H1 (cell line): Measurements from ENCODE around the gene CTNND2. TPM values are rescaled to one million over a fixed set of nuclear protein-coding genes. Genes with fewer than 3 reads are reported as not detected.

Experiments used
- CTCF ChIA-PET: fragments of 300-600 bp; sonication (Branson Sonifier 250); formaldehyde crosslinking; loops from one replicate; lab custom pipeline; 2021; ENCODE audit not compliant: partially characterized antibody; lab: Charles Lee
- POLR2A ChIA-PET: fragments of 300-600 bp; sonication (Branson Sonifier 250); formaldehyde crosslinking; loops from one replicate; lab custom pipeline; 2021; ENCODE audit warnings: inconsistent platforms; ENCODE audit not compliant: partially characterized antibody; lab: Charles Lee
- DNase-seq, 2 experiments: peaks; one replicate each; pipeline versions ENCODE4 v3.0.0 to v3.0.0-alpha.2; 2010 to 2022; ENCODE audit warnings: low spot score in 2 of 2, low read depth in 1 of 2, mixed read lengths in 1 of 2
- FAIRE-seq: peaks from 2 replicates; lab custom pipeline; 2011; peaks lifted over from hg19 to GRCh38; lab: Jason Lieb, UNC
- H2AFZ ChIP-seq: 2 replicates; pipeline ENCODE4 v1.8.1; 2012; ENCODE audit warnings: low read length, inconsistent platforms
- H2AK5ac ChIP-seq: 2 replicates; pipeline ENCODE4 v1.6.1; 2013; ENCODE audit warnings: low read depth, low read length
- H2BK120ac ChIP-seq: replicated peaks from 2 replicates; pipeline ENCODE3; 2013; ENCODE audit warnings: low read depth, low read length, inconsistent platforms
- H2BK12ac ChIP-seq: 2 replicates; pipeline ENCODE4 v1.6.1; 2013; ENCODE audit warnings: low read depth, low read length
- H2BK15ac ChIP-seq: 2 replicates; pipeline ENCODE4 v1.6.1; 2013; ENCODE audit warnings: low read length
- H2BK20ac ChIP-seq: 2 replicates; pipeline ENCODE4 v1.6.1; 2013; ENCODE audit warnings: low read length
- H2BK5ac ChIP-seq: 2 replicates; pipeline ENCODE4 v1.6.1; 2013; ENCODE audit warnings: low read depth, low read length
- H3K14ac ChIP-seq: 2 replicates; pipeline ENCODE4 v1.6.1; 2013; ENCODE audit warnings: inconsistent platforms; ENCODE audit not compliant: insufficient read length
- H3K18ac ChIP-seq: 2 replicates; pipeline ENCODE4 v1.6.1; 2013; ENCODE audit warnings: low read length; ENCODE audit errors: extremely low read depth
- H3K23ac ChIP-seq: 2 replicates; pipeline ENCODE4 v1.6.1; 2013; ENCODE audit warnings: inconsistent platforms; ENCODE audit not compliant: insufficient read length
- H3K23me2 ChIP-seq: 2 replicates; pipeline ENCODE4 v1.6.1; 2013; ENCODE audit warnings: low read depth, low read length
- H3K27ac ChIP-seq: 2 replicates; pipeline ENCODE4 v1.6.1; 2011; ENCODE audit warnings: low read depth, low read length, inconsistent platforms
- H3K27me3 ChIP-seq, 4 experiments: replicated peaks in 1 of 4; 1 replicate in 1 of 4; 2 replicates in 3 of 4; pipeline versions ENCODE4 v1.6.1 to v1.8.1; 2011 to 2013; ENCODE audit warnings: low read length in 3 of 4, mild to moderate bottlenecking in 3 of 4, inconsistent platforms in 2 of 4, mixed read lengths in 2 of 4, moderate library complexity in 1 of 4; ENCODE audit not compliant: control insufficient read depth in 3 of 4, insufficient read depth in 3 of 4; ENCODE audit errors: extremely low read depth in 1 of 4
- H3K36me3 ChIP-seq, 4 experiments: 2 replicates each; pipeline versions ENCODE4 v1.6.1 to v1.8.1; 2011 to 2013; ENCODE audit warnings: mild to moderate bottlenecking in 4 of 4, low read length in 3 of 4, moderate library complexity in 2 of 4, control low read depth in 1 of 4, inconsistent platforms in 1 of 4; ENCODE audit not compliant: insufficient read depth in 4 of 4, control insufficient read depth in 2 of 4
- H3K4ac ChIP-seq: replicated peaks from 2 replicates; pipeline ENCODE3; 2013; ENCODE audit warnings: low read length, low read depth, mixed read lengths, inconsistent platforms; ENCODE audit not compliant: insufficient read length
- H3K4me1 ChIP-seq, 4 experiments: replicated peaks in 1 of 4; 1 replicate in 1 of 4; 2 replicates in 3 of 4; pipeline versions ENCODE4 v1.6.1 to v1.8.1; 2011 to 2013; ENCODE audit warnings: low read length in 3 of 4, inconsistent platforms in 2 of 4, mixed read lengths in 1 of 4; ENCODE audit not compliant: insufficient read depth in 4 of 4, control insufficient read depth in 3 of 4
- H3K4me2 ChIP-seq, 2 experiments: 2 replicates each; pipeline versions ENCODE4 v1.6.1 to v1.8.1; 2011 to 2013; ENCODE audit warnings: low read depth in 2 of 2, low read length in 2 of 2, control low read depth in 1 of 2, inconsistent platforms in 1 of 2, mild to moderate bottlenecking in 1 of 2; ENCODE audit not compliant: insufficient read depth in 1 of 2
- H3K4me3 ChIP-seq, 4 experiments: fragments of 200-600, 300-600 bp in 1 of 4; sonication (generic), shearing (Covaris generic), sonication (Bioruptor Twin) in 1 of 4; 2 replicates each; pipeline versions ENCODE4 v1.5.1 to v1.8.1; 2011 to 2016; ENCODE audit warnings: low read length in 4 of 4, low read depth in 3 of 4, control low read depth in 2 of 4, inconsistent platforms in 2 of 4, mild to moderate bottlenecking in 2 of 4, mixed read lengths in 1 of 4, moderate library complexity in 1 of 4; ENCODE audit not compliant: insufficient read depth in 2 of 4; ENCODE audit errors: extremely low read depth in 1 of 4
- H3K56ac ChIP-seq: replicated peaks from 2 replicates; pipeline ENCODE3; 2013; ENCODE audit warnings: low read depth, mild to moderate bottlenecking, mixed read lengths, low read length, inconsistent platforms; ENCODE audit not compliant: insufficient read length
- H3K79me1 ChIP-seq: 2 replicates; pipeline ENCODE4 v1.6.1; 2013; ENCODE audit warnings: low read depth, low read length, control low read depth
- H3K79me2 ChIP-seq, 2 experiments: 2 replicates each; pipeline versions ENCODE4 v1.6.1 to v1.8.1; 2012 to 2013; ENCODE audit warnings: low read length in 2 of 2, mild to moderate bottlenecking in 2 of 2, inconsistent platforms in 1 of 2; ENCODE audit not compliant: insufficient read depth in 2 of 2, control insufficient read depth in 1 of 2
- H3K9ac ChIP-seq, 4 experiments: replicated peaks in 1 of 4; 1 replicate in 1 of 4; 2 replicates in 3 of 4; pipeline versions ENCODE4 v1.6.1 to v1.8.1; 2011 to 2013; ENCODE audit warnings: low read depth in 3 of 4, low read length in 3 of 4, control low read depth in 2 of 4, mild to moderate bottlenecking in 2 of 4, moderate library complexity in 2 of 4, inconsistent platforms in 1 of 4; ENCODE audit errors: extremely low read depth in 1 of 4
- H3K9me3 ChIP-seq, 2 experiments: 2 replicates each; pipeline versions ENCODE4 v1.6.1 to v1.8.1; 2012 to 2013; ENCODE audit warnings: mild to moderate bottlenecking in 2 of 2, moderate library complexity in 2 of 2, control low read depth in 1 of 2, inconsistent platforms in 1 of 2, low read depth in 1 of 2, low read length in 1 of 2, mixed read lengths in 1 of 2; ENCODE audit not compliant: insufficient read depth in 2 of 2
- H4K20me1 ChIP-seq, 2 experiments: replicated peaks in 1 of 2; 2 replicates each; pipeline versions ENCODE3 to v1.8.1; 2011 to 2013; ENCODE audit warnings: inconsistent platforms in 2 of 2, low read length in 2 of 2, mild to moderate bottlenecking in 1 of 2; ENCODE audit not compliant: insufficient read depth in 2 of 2, control insufficient read depth in 1 of 2
- H4K5ac ChIP-seq: 2 replicates; pipeline ENCODE4 v1.6.1; 2013; ENCODE audit warnings: low read length, low read depth, mixed read lengths, inconsistent platforms; ENCODE audit not compliant: insufficient read length
- H4K8ac ChIP-seq: 2 replicates; pipeline ENCODE4 v1.8.0; 2013; ENCODE audit warnings: mild to moderate bottlenecking, moderate library complexity, low read length, inconsistent platforms; ENCODE audit not compliant: insufficient read depth; ENCODE audit errors: extremely low read depth
- H4K91ac ChIP-seq: replicated peaks from 2 replicates; pipeline ENCODE3; 2013; ENCODE audit warnings: low read length, mixed read lengths, inconsistent platforms; ENCODE audit not compliant: insufficient read length
- BACH1 ChIP-seq: IDR thresholded peaks from 2 replicates; pipeline ENCODE4 v1.6.1; 2012; ENCODE audit warnings: low read length, improper control_type of control experiment
- WGBS, 2 experiments: shearing (Covaris generic) in 1 of 2; methylation state at CpG; one replicate each; pipeline versions ENCODE4 v1.1.6 to v1.1.7; 2013 to 2015; ENCODE audit warnings: low lambda C conversion rate in 2 of 2, mixed read lengths in 2 of 2, inconsistent platforms in 1 of 2, low coverage in 1 of 2, missing lambda C conversion rate in 1 of 2; ENCODE audit not compliant: insufficient replicate concordance in 2 of 2, insufficient coverage in 1 of 2, insufficient read length in 1 of 2; ENCODE audit errors: extremely low coverage in 1 of 2, missing lambda C conversion rate in 1 of 2; 5-methylcytosine and 5-hydroxymethylcytosine counted together
- polyA plus RNA-seq, 7 experiments: library from polyadenylated mRNA; depleted of rRNA in 3 of 7; stranded (reverse) in 5 of 7; unstranded in 2 of 7; fragments of >200 nt in 5 of 7; fragments of 200-250 nt in 2 of 7; gene quantifications; 1 replicate in 5 of 7; 2 replicates in 1 of 7; 4 replicates in 1 of 7; pipeline versions ENCODE4 v1.2.1 to v1.2.3, GENCODE V29; 2011 to 2013; ENCODE audit warnings: missing spikeins in 2 of 7, mixed read lengths in 2 of 7
- total RNA-seq: library from RNA; stranded (reverse); fragmentation: NEBNext Ultra II Directional; extraction: Animal tissue kit (Norgen Biotek cat#: 25700); gene quantifications from 2 replicates; pipeline ENCODE4 v1.2.1, GENCODE V29; 2021

The CTNND2 gene
- total and polyA plus RNA-seq, 2 of the 8 experiments (the other 6 are each of a cell fraction or from before 2014, with no cell fraction given): 7.4 to 14.2 TPM

- 91% methylated on average over 4 of the region's 4 CpGs; no CpG with 5 or more reads in 1 of the 2 experiments for WGBS, 2 experiments
- Histone ChIP-seq H4K5ac (no peak overlapping the region), H3K4ac (no peak overlapping the region), H3K4me2 (no peak overlapping the region), H3K18ac (no peak overlapping the region), H3K4me1 (no peaks in the 10 kb centered on the region), H2BK15ac (no peak overlapping the region), H3K14ac (no peak overlapping the region), H3K23me2 (no peaks in the 10 kb centered on the region), H3K27me3 (no peaks in the 10 kb centered on the region), H2BK5ac (no peak overlapping the region), H4K20me1 (no peaks in the 10 kb centered on the region), H3K9me3 (no peaks in the 10 kb centered on the region), H3K56ac (no peak overlapping the region), H2AK5ac (no peak overlapping the region), H4K8ac (no peak overlapping the region), H3K79me1 (no peaks in the 10 kb centered on the region), H2BK20ac (no peak overlapping the region), H2AFZ (no peak overlapping the region), H3K27ac (no peak overlapping the region), H3K4me3 (no peak overlapping the region), H2BK120ac (no peak overlapping the region), H3K23ac (no peak overlapping the region), H3K9ac (no peak overlapping the region), H3K36me3 (no peaks in the 10 kb centered on the region), H3K79me2 (no peaks in the 10 kb centered on the region), H4K91ac (no peak overlapping the region), H2BK12ac (no peak overlapping the region)
- FAIRE-seq (no peak), DNase-seq (no peak)
- POLR2A ChIA-PET: no interaction called here
- CTCF ChIA-PET: interaction anchor here (1.7 kb wide), 1 partner anchor 27 kb away, joined by 4 read pairs; no protein-coding TSS in a partner anchor
- no peak for TF ChIP-seq BACH1
These were observed 777.4 kb downstream of the CTNND2 start for GRCh38 chr5:11126844-11127243.
